C4-2B (cell line): ENCODE results near the gene NT5C2.

Experiments
- H3K27ac ChIP-seq: fragments of 450-650 bp; 2 replicates; pipeline ENCODE4 v1.5.1; 2017
- CTCF ChIP-seq: fragments of 450-650 bp; conservative IDR thresholded peaks from 2 replicates; pipeline ENCODE4 v1.5.1; 2017; ENCODE audit warnings: mild to moderate bottlenecking
- ZFX ChIP-seq: fragments of 450-650 bp; IDR thresholded peaks from 2 replicates; pipeline ENCODE4 v1.6.1; 2017

Gene NT5C2

GRCh38 chr10:103120546-103120945 is 72.5 kb downstream of the NT5C2 start:
- TF ChIP-seq CTCF (no peak), ZFX (no peak)
- H3K27ac ChIP-seq: no peak overlapping the region

- no peak overlapping the region for H3K27ac ChIP-seq
- TF ChIP-seq ZFX: no peak
- no peak for TF ChIP-seq CTCF
Observed at GRCh38 chr10:103117247-103117646, 75.8 kb downstream of the NT5C2 start.

- no peak for TF ChIP-seq ZFX
- TF ChIP-seq CTCF: no peak
- no peak overlapping the region for H3K27ac ChIP-seq
Observed at GRCh38 chr10:103114876-103115275, 78.2 kb downstream of the NT5C2 start.

- TF ChIP-seq CTCF (no peak), ZFX (no peak)
Observed at GRCh38 chr10:103111918-103112877, 80.9 kb downstream of the NT5C2 start.

GRCh38 chr10:103111031-103111917 is 81.8 kb downstream of the NT5C2 start:
- no peak overlapping the region for H3K27ac ChIP-seq

More at GRCh38 chr10:103111918-103112877, 80.9 kb downstream of the NT5C2 start:
- no peak overlapping the region for H3K27ac ChIP-seq

GRCh38 chr10:103110407-103110806 is 82.7 kb downstream of the NT5C2 start:
- TF ChIP-seq ZFX (no peak), CTCF (no peak)
- no peak overlapping the region for H3K27ac ChIP-seq

More at GRCh38 chr10:103111031-103111917, 81.8 kb downstream of the NT5C2 start:
- TF ChIP-seq CTCF (no peak), ZFX (no peak)

GRCh38 chr10:103109821-103110220 is 83.3 kb downstream of the NT5C2 start:
- no peak for TF ChIP-seq CTCF
- TF ChIP-seq ZFX: no peak
- H3K27ac ChIP-seq: no peak overlapping the region
